ENCODE data around the gene KCNMA1. TPM values are rescaled to one million over a fixed set of nuclear protein-coding genes. Genes with fewer than 3 reads are reported as not detected.

Gene KCNMA1
- total RNA-seq, 1 experiment from 2014 or later: 0.70 TPM

GRCh38 chr10:77421591-77421990, 216.0 kb downstream of the KCNMA1 start:
- no peak for TF ChIP-seq CTCF (conservative IDR thresholded peaks at IDR 0.05)
- TF ChIP-seq EZH2 (IDR thresholded peaks at IDR 0.05; ENCODE audit: low read depth): no peak
- Histone ChIP-seq H3K4me3 (no peak overlapping the region), H3F3A (ENCODE audit: insufficient read depth, low read depth) (peaks cover 15% of the 10 kb centered on the region), H3K79me2 (ENCODE audit: low read depth) (no peaks in the 10 kb centered on the region), H3K9me2 (ENCODE audit: insufficient read depth) (no peaks in the 10 kb centered on the region), H3K27me3 (ENCODE audit: insufficient read depth, low read depth) (no peaks in the 10 kb centered on the region), H3K27ac (no peak overlapping the region), H2AFZ (no peak overlapping the region), H3K36me3 (ENCODE audit: low read depth) (no peaks in the 10 kb centered on the region), H4K20me1 (ENCODE audit: insufficient read depth) (no peaks in the 10 kb centered on the region), H3K4me2 (no peak overlapping the region), H3K4me1 (replicated peaks; ENCODE audit: insufficient read depth) (peaks cover 16% of the 10 kb centered on the region), H3K9me3 (ENCODE audit: insufficient read depth, low read depth) (no peaks in the 10 kb centered on the region)
- intact Hi-C loops (cut with micrococcal nuclease; ENCODE audit: unreplicated experiment): no loop called here
- no TSS peak for BruUV-seq (replicated peaks)
- ChIA-PET CTCF (no interaction called here), POLR2A (ENCODE audit: unreplicated experiment) (no interaction called here)
- DNase-seq: no peak

GRCh38 chr10:77420947-77421523, 216.6 kb downstream of the KCNMA1 start:
- no peak overlapping the region for H3K27ac ChIP-seq
- no peaks in the 10 kb centered on the region for H3K36me3 ChIP-seq (ENCODE audit: low read depth)
- peaks cover 21% of the 10 kb centered on the region for H3F3A ChIP-seq (ENCODE audit: insufficient read depth, low read depth)
- no peak overlapping the region for H3K4me3 ChIP-seq
- no peak for DNase-seq
- H3K4me1 ChIP-seq (replicated peaks; ENCODE audit: insufficient read depth): peaks cover 22% of the 10 kb centered on the region
- no peaks in the 10 kb centered on the region for H3K79me2 ChIP-seq (ENCODE audit: low read depth)
- no peak overlapping the region for H3K4me2 ChIP-seq
- no peak for TF ChIP-seq CTCF (conservative IDR thresholded peaks at IDR 0.05)
- H4K20me1 ChIP-seq (ENCODE audit: insufficient read depth): no peaks in the 10 kb centered on the region
- ChIA-PET POLR2A (ENCODE audit: unreplicated experiment) (no interaction called here), CTCF (no interaction called here)
- H2AFZ ChIP-seq: no peak overlapping the region
- BruUV-seq (replicated peaks): no TSS peak
- no peaks in the 10 kb centered on the region for H3K9me3 ChIP-seq (ENCODE audit: insufficient read depth, low read depth)
- no peaks in the 10 kb centered on the region for H3K27me3 ChIP-seq (ENCODE audit: insufficient read depth, low read depth)
- intact Hi-C loops (cut with micrococcal nuclease; ENCODE audit: unreplicated experiment): no loop called here
- H3K9me2 ChIP-seq (ENCODE audit: insufficient read depth): no peaks in the 10 kb centered on the region

GRCh38 chr10:77419979-77420378, 217.6 kb downstream of the KCNMA1 start:
- ChIA-PET POLR2A (ENCODE audit: unreplicated experiment) (no interaction called here), CTCF (interaction anchor here (0.6 kb wide), 1 partner anchor 62 kb away, joined by 3 read pairs; no protein-coding TSS in a partner anchor)
- no peaks in the 10 kb centered on the region for H3K36me3 ChIP-seq (ENCODE audit: low read depth)
- H3K27me3 ChIP-seq (ENCODE audit: insufficient read depth, low read depth): no peaks in the 10 kb centered on the region
- DNase-seq: no peak
- H4K20me1 ChIP-seq (ENCODE audit: insufficient read depth): no peaks in the 10 kb centered on the region
- H3K4me1 ChIP-seq (replicated peaks; ENCODE audit: insufficient read depth): peaks cover 32% of the 10 kb centered on the region
- no peak for TF ChIP-seq CTCF (conservative IDR thresholded peaks at IDR 0.05)
- TF ChIP-seq EZH2 (IDR thresholded peaks at IDR 0.05; ENCODE audit: low read depth): no peak
- no peak overlapping the region for H3K27ac ChIP-seq
- no peaks in the 10 kb centered on the region for H3K9me2 ChIP-seq (ENCODE audit: insufficient read depth)
- H3K79me2 ChIP-seq (ENCODE audit: low read depth): no peaks in the 10 kb centered on the region
- H3K9me3 ChIP-seq (ENCODE audit: insufficient read depth, low read depth): no peaks in the 10 kb centered on the region
- BruUV-seq (replicated peaks): no TSS peak
- intact Hi-C loops (cut with micrococcal nuclease; ENCODE audit: unreplicated experiment): no loop called here
- no peak overlapping the region for H3K4me2 ChIP-seq
- H3K4me3 ChIP-seq: no peak overlapping the region
- no peak overlapping the region for H2AFZ ChIP-seq
- peaks cover 32% of the 10 kb centered on the region for H3F3A ChIP-seq (ENCODE audit: insufficient read depth, low read depth)

Measured in PC-9 (cell line).